HEK293T (cell line): ENCODE results near the gene DNAH12.

ENCODE experiments used
- BHLHE40 ChIP-seq: fragments of 450-650 bp; IDR thresholded peaks from 2 replicates; pipeline ENCODE4 v1.6.1; 2016; ENCODE audit warnings: mild to moderate bottlenecking, moderate library complexity, borderline replicate concordance
- CTBP1 ChIP-seq: fragments of 450-650 bp; IDR thresholded peaks from 2 replicates; pipeline ENCODE4 v1.6.1; 2016; ENCODE audit warnings: borderline replicate concordance
- FOXA1 ChIP-seq: fragments of 450-650 bp; IDR thresholded peaks from 2 replicates; pipeline ENCODE4 v1.6.1; 2016; ENCODE audit warnings: mild to moderate bottlenecking
- FOXK2 ChIP-seq: fragments of 450-650 bp; IDR thresholded peaks from 2 replicates; pipeline ENCODE4 v1.6.1; 2016; ENCODE audit warnings: mild to moderate bottlenecking
- FOXM1 ChIP-seq: fragments of 450-650 bp; IDR thresholded peaks from 2 replicates; pipeline ENCODE4 v1.6.1; 2017; ENCODE audit warnings: mild to moderate bottlenecking, borderline replicate concordance
- L3MBTL2 ChIP-seq: fragments of 450-650 bp; conservative IDR thresholded peaks from 2 replicates; pipeline ENCODE4 v1.6.1; 2016; ENCODE audit warnings: mild to moderate bottlenecking
- LEF1 ChIP-seq: fragments of 450-650 bp; IDR thresholded peaks from 2 replicates; pipeline ENCODE4 v1.6.1; 2017; ENCODE audit warnings: mild to moderate bottlenecking, borderline replicate concordance
- SP1 ChIP-seq: fragments of 450-650 bp; IDR thresholded peaks from 2 replicates; pipeline ENCODE4 v1.6.1; 2017
- SUZ12 ChIP-seq: fragments of 450-650 bp; IDR thresholded peaks from 2 replicates; pipeline ENCODE4 v1.6.1; 2016; ENCODE audit warnings: mild to moderate bottlenecking
- TF ChIP-seq, protein P1 (sequence below): fragments of 450-650 bp; IDR thresholded peaks from 2 replicates; pipeline ENCODE4 v1.6.1; 2016

DNA sequence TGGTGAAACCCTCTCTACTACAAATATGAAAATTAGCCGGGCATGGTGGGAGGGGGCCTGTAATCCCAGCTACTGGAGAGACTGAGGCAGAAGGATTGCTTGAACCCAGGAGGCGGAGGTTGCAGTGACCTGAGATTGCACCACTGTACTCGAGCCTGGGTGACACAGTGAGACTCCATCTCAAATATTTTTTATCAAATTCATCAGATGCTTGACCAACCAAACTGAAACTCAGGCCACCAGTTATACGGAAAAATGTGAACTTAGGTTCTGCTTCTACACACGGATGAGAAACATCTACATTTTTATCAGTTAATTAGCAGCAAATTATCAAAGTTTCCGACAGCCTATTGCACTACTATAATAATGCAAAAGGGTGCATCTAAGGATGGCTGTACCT, 48.2 kb upstream of the DNAH12 start:
- TF ChIP-seq SP1 (no peak), BHLHE40 (no peak), FOXK2 (no peak), SUZ12 (no peak), LEF1 (no peak), FOXA1 (no peak), CTBP1 (no peak), L3MBTL2 (no peak), FOXM1 (no peak)
- TF ChIP-seq, protein P1, sequence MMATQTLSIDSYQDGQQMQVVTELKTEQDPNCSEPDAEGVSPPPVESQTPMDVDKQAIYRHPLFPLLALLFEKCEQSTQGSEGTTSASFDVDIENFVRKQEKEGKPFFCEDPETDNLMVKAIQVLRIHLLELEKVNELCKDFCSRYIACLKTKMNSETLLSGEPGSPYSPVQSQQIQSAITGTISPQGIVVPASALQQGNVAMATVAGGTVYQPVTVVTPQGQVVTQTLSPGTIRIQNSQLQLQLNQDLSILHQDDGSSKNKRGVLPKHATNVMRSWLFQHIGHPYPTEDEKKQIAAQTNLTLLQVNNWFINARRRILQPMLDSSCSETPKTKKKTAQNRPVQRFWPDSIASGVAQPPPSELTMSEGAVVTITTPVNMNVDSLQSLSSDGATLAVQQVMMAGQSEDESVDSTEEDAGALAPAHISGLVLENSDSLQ, result no peak
